Rectal smooth muscle tissue (tissue), 1 donor: ENCODE data around the gene CHAF1A.

ENCODE experiments used
- H3K27ac ChIP-seq: one replicate; pipeline ENCODE4 v1.7.0; 2013; ENCODE audit warnings: low read depth, low read length, inconsistent platforms
- H3K27me3 ChIP-seq: one replicate; pipeline ENCODE4 v1.7.0; 2013; ENCODE audit warnings: low read length; ENCODE audit not compliant: control insufficient read depth, insufficient read depth
- H3K36me3 ChIP-seq: one replicate; pipeline ENCODE4 v1.7.0; 2013; ENCODE audit warnings: low read length; ENCODE audit not compliant: control insufficient read depth, insufficient read depth
- H3K4me1 ChIP-seq: one replicate; pipeline ENCODE4 v1.7.0; 2013; ENCODE audit warnings: low read length; ENCODE audit not compliant: control insufficient read depth, insufficient read depth
- H3K4me3 ChIP-seq: one replicate; pipeline ENCODE4 v1.7.0; 2013; ENCODE audit warnings: low read length
- H3K9ac ChIP-seq: one replicate; pipeline ENCODE4 v1.7.0; 2013; ENCODE audit warnings: low read length

Gene CHAF1A

GRCh38 chr19:4362101-4362828 lies 40.2 kb upstream of the CHAF1A start:
- H3K27ac ChIP-seq, result no peak overlapping the region
- H3K9ac ChIP-seq, result no peak overlapping the region
- no peaks in the 10 kb centered on the region for H3K4me1 ChIP-seq
- H3K27me3 ChIP-seq, result no peaks in the 10 kb centered on the region
- H3K4me3 ChIP-seq, result no peak overlapping the region
- peaks cover 19% of the 10 kb centered on the region for H3K36me3 ChIP-seq

- peaks cover 1% of the 10 kb centered on the region for H3K4me1 ChIP-seq
- H3K36me3 ChIP-seq, result peaks cover 19% of the 10 kb centered on the region
- H3K27ac ChIP-seq, result no peak overlapping the region
- H3K27me3 ChIP-seq, result no peaks in the 10 kb centered on the region
- no peak overlapping the region for H3K9ac ChIP-seq
- H3K4me3 ChIP-seq, result no peak overlapping the region
Measured at GRCh38 chr19:4362831-4363545, 39.5 kb upstream of the CHAF1A start.

- Histone ChIP-seq H3K27me3 (no peaks in the 10 kb centered on the region), H3K36me3 (peaks cover 19% of the 10 kb centered on the region), H3K9ac (no peak overlapping the region), H3K4me1 (peaks cover 7% of the 10 kb centered on the region), H3K27ac (no peak overlapping the region), H3K4me3 (no peak overlapping the region)
Measured at GRCh38 chr19:4363571-4364304, 38.7 kb upstream of the CHAF1A start.

- Histone ChIP-seq H3K27me3 (no peaks in the 10 kb centered on the region), H3K4me1 (peaks cover 10% of the 10 kb centered on the region), H3K27ac (no peak overlapping the region), H3K36me3 (peaks cover 13% of the 10 kb centered on the region), H3K4me3 (no peak overlapping the region), H3K9ac (no peak overlapping the region)
Measured at GRCh38 chr19:4365341-4365740, 37.1 kb upstream of the CHAF1A start.

- Histone ChIP-seq H3K4me3 (no peak overlapping the region), H3K27ac (no peak overlapping the region), H3K4me1 (peaks cover 10% of the 10 kb centered on the region), H3K36me3 (peaks cover 11% of the 10 kb centered on the region), H3K27me3 (no peaks in the 10 kb centered on the region), H3K9ac (no peak overlapping the region)
Measured at GRCh38 chr19:4365791-4366665, 36.4 kb upstream of the CHAF1A start.

GRCh38 chr19:4366666-4367335 lies 35.6 kb upstream of the CHAF1A start:
- H3K4me3 ChIP-seq, result no peak overlapping the region
- H3K27ac ChIP-seq, result no peak overlapping the region
- H3K9ac ChIP-seq, result no peak overlapping the region
- H3K36me3 ChIP-seq, result peaks cover 10% of the 10 kb centered on the region
- H3K27me3 ChIP-seq, result no peaks in the 10 kb centered on the region
- H3K4me1 ChIP-seq, result peaks cover 10% of the 10 kb centered on the region

- Histone ChIP-seq H3K9ac (no peak overlapping the region), H3K4me3 (no peak overlapping the region), H3K4me1 (peaks cover 10% of the 10 kb centered on the region), H3K36me3 (peaks cover 10% of the 10 kb centered on the region), H3K27ac (no peak overlapping the region), H3K27me3 (no peaks in the 10 kb centered on the region)
Measured at GRCh38 chr19:4367336-4367723, 35.1 kb upstream of the CHAF1A start.

- no peak overlapping the region for H3K27ac ChIP-seq
- H3K27me3 ChIP-seq, result no peaks in the 10 kb centered on the region
- H3K4me3 ChIP-seq, result no peak overlapping the region
- H3K36me3 ChIP-seq, result peaks cover 10% of the 10 kb centered on the region
- H3K9ac ChIP-seq, result no peak overlapping the region
- H3K4me1 ChIP-seq, result peaks cover 11% of the 10 kb centered on the region
Measured at GRCh38 chr19:4367781-4368127, 34.7 kb upstream of the CHAF1A start.

- Histone ChIP-seq H3K27me3 (no peaks in the 10 kb centered on the region), H3K4me1 (peaks cover 13% of the 10 kb centered on the region), H3K27ac (no peak overlapping the region), H3K36me3 (peaks cover 10% of the 10 kb centered on the region), H3K9ac (no peak overlapping the region), H3K4me3 (peak overlapping the region; percentile 19)
Measured at GRCh38 chr19:4368128-4368820, 34.2 kb upstream of the CHAF1A start.

- Histone ChIP-seq H3K4me3 (peak overlapping the region; percentile 62), H3K9ac (no peak overlapping the region), H3K27me3 (no peaks in the 10 kb centered on the region), H3K27ac (peak overlapping the region; percentile 27), H3K4me1 (peaks cover 16% of the 10 kb centered on the region), H3K36me3 (peaks cover 6% of the 10 kb centered on the region)
Measured at GRCh38 chr19:4369109-4369887, 33.1 kb upstream of the CHAF1A start.

- Histone ChIP-seq H3K27ac (peak overlapping the region; percentile 27), H3K9ac (no peak overlapping the region), H3K27me3 (no peaks in the 10 kb centered on the region), H3K36me3 (peaks cover 6% of the 10 kb centered on the region), H3K4me3 (peak overlapping the region; percentile 62), H3K4me1 (peaks cover 21% of the 10 kb centered on the region)
Measured at GRCh38 chr19:4369888-4370260, 32.6 kb upstream of the CHAF1A start.
